Stimulated activated CD8-positive, alpha-beta memory T cell treated with anti-CD3 and anti-CD28 coated beads, Interleukin-12 subunit alpha, Interleukin-12 subunit beta, amount 100 ng/mL, for 24 hours (primary cell): Measurements from ENCODE around the gene GNAT2.

Source experiments
- DNase-seq: peaks from one replicate; pipeline ENCODE4 v3.0.0-alpha.2; 2020; ENCODE audit errors: extremely low read depth

Gene GNAT2

DNA sequence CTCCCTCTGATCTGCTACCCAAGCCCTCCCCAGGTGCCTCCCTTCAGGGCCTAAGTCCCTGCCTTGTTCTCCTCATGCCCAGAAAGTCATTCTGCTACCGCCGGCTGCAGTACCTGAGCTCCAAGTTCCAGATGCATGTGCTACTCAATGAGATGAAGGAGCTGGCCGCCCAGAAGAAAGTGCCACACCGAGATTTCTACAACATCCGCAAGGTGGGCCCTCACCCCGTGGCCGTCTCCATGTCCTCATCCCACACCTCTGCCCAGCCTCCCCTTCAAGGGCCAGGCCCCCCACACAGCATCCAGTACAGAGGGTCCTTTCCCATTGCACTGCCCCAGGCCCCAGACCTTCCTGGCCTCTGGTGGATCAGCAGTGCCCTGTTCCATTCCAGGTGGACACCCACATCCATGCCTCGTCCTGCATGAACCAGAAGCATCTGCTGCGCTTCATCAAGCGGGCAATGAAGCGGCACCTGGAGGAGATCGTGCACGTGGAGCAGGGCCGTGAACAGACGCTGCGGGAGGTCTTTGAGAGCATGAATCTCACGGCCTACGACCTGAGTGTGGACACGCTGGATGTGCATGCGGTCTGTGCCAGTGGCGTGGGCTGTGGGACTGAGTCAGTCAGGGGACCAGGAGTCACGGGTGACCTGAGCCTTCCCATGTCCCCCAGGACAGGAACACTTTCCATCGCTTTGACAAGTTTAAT, 8.4 kb upstream of the GNAT2 start:
- no peak for DNase-seq

DNA sequence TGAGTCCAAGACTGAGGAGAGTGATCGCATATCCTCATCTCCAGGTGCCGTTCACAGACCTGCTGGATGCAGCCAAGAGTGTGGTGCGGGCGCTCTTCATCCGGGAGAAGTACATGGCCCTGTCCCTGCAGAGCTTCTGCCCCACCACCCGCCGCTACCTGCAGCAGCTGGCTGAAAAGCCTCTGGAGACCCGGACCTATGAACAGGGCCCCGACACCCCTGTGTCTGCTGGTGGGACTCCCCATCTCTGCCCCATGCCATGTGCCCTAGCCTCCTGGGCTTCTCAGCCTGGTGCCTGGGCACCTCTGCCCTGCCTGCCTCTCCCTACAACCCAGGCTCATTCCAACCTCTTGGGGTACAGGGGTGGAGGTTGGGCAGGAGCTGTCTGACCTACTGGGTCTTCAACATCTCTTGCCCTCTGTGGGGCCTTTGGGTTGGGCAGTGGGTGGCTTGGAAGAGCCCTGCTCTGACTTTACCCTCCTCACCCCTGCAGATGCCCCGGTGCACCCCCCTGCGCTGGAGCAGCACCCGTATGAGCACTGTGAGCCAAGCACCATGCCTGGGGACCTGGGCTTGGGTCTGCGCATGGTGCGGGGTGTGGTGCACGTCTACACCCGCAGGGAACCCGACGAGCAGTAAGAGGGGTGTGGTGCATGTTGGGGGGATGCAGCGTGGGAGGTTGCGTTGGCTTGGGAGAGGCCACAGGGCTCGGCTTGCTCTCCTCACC, 7.4 kb upstream of the GNAT2 start:
- no peak for DNase-seq

DNA sequence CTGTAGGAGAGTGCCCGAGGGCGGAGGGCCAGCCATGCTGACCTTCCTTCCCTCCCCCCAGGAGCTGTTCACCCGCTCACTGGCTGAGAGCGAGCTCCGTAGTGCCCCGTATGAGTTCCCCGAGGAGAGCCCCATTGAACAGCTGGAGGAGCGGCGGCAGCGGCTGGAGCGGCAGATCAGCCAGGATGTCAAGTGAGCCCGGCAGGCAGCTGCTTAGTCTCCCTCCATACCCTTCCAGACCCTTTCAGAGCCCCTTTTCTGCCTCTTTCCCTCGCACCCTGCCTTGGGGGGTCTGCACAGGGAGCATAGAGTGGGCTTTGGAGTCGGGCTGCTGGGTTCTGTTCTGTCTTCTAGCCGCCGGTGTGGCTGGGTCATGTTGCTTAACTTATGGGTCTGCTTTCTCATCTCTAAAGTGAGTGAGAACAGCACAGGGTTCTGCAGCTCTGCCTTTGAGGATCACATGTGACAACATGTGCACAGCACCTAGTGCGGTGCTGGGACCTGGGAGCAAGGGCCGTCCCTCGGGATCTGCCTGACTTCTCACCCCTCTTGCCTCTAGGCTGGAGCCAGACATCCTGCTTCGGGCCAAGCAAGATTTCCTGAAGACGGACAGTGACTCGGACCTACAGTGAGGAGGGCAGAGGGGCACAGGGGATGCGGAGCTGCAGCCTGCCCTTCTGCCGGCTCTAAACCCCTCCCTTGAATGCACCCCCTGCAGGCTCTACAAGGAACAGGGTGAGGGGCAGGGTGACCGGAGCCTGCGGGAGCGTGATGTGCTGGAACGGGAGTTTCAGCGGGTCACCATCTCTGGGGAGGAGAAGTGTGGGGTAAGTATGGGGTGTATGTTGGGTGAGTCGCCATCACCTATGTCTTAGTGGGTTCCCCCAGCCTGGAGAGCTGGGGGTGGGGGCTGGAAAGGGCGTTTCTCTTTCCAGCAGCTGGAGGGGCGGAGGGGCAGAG, 6.5 kb upstream of the GNAT2 start:
- DNase-seq, result no peak

DNA sequence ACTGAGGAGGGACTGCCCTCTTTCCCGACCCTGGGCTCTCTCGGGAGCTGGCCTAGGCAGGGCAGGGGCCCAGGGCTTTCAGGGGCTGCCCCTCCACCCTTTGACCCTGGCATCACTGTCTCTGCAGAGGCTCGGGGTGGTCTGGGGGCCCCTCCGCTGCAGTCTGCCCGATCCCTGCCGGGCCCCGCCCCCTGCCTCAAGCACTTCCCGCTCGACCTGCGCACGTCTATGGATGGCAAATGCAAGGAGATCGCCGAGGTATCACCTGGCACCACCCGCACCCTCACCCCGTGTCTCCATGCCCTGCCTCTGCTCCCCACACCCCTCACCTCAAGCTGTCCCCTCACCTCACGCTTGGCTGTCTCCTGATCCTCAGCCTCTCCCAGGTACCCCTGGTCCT, 5.8 kb upstream of the GNAT2 start:
- no peak for DNase-seq

DNA sequence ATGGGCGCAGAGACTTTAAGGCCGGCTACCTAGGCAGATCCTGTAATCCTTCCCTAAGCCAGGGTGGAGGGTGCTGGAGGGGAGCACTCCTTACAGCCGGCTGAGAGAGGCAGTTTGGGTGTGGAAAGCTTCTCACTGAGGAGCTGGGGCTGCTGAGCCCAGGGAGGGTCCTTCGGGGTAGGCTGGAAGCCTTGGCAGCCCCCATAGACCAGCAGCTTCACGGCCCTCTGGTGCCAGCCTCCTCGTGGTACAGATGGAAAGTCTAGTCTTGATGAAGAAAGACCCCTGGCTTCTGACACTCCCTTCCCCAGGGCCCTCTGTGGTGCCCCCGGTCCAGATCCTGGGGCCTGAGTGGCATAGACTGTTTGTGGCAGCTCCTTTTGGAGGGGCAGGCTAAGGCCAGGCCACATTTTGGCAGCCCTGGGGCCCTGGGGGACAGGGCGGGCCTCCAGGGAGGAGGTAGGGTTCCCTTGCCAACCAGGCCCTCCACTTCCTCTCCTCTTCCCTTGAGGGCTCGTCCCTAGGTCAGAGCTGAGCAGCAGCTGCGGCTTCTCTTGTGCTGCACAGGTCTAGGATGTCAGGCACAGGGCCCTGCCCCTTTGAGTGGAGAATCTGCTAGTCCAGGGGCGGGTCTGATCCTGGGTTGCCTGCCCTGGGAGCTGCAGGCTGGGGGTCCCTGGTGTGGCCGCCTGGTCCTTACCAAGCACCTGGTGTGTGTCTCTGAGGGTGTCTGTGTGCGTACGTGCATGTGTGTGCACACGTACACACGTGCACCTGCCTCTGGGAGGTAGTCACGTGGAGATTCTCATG, 5.0 kb upstream of the GNAT2 start:
- no peak for DNase-seq

DNA sequence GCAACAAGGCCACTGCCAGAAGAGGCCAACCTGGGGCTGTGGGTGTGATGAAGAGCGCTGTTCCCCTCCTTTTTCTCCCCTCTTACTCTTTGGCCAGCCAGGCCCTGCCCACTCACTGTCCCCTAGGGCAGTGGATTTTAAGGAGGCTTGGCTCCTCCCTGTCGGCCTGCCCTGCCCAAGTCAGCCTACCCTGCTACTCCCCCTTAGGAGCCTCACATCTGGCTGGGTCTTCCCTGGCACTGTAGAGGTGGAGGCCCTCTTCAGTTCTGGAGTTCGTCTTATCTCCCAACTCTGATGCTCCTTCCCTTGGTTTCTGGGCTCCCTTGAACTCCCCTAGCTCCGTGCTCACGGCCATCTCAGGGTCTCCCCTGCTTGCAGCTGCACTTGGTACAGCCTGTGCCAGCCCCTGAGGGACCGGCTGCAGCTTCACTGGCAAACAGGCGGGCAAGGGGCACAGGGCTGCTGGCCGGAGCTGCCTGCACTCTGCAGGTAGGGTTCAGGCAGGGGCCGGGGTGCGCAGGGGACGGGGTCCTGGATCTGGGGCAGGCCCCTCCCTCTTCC, 4.3 kb upstream of the GNAT2 start:
- DNase-seq, result no peak

DNA sequence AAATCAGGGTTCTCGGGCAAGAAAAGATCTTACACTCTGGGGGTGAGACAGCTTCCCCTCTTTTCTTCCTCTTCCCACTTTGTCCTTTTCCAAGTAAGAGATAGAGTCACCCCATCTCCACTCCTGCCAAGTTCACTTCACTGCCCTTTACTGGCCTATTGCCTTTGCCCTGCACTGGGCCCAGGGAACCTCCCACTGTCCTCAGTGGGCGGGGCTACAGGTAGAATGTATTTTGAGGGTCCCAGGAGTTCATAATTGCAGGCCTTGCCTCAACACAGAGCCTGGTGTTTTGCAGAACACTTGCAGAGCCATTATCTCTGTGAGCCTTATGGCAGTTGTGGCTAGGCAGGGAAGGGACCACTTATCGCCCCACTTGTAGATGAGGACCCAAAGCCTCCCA, 3.5 kb upstream of the GNAT2 start:
- DNase-seq, result no peak

DNA sequence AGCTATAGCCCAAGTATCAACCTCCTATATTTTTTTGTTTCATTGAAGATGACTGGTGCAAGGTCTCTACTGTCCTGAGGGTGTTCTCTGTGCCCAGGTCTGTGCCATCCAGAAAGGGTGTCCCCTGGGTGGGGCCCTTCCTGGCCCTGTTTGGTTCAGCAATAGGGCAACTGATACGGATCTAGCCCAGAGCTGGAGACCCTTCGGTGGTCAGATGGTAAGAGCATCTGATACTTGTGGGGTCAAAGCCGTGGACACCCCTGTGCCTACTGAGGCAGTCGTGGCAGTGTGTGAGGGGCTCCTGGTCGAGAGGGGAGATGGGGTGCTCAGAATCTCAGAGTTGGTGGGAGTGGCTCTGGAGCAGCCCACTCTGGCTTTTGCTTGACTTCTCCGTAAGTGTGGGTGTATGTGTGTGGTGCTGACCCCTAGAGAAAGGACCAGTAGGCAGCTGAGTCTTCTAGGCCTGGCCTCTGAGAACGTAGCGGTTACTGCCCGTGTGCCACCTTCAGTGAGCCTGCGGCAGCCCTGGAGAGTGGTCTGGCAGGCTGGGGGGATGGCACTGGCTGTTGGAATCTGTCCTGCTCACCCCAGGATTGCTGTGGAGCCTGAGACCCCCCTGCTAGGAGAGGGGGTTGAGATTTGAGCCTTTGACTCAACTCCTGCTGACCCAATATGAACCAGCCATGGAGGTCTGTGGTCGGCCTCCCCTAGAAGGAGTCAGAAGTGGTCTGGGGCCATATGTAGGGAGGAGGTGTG, 2.9 kb upstream of the GNAT2 start:
- DNase-seq, result no peak

DNA sequence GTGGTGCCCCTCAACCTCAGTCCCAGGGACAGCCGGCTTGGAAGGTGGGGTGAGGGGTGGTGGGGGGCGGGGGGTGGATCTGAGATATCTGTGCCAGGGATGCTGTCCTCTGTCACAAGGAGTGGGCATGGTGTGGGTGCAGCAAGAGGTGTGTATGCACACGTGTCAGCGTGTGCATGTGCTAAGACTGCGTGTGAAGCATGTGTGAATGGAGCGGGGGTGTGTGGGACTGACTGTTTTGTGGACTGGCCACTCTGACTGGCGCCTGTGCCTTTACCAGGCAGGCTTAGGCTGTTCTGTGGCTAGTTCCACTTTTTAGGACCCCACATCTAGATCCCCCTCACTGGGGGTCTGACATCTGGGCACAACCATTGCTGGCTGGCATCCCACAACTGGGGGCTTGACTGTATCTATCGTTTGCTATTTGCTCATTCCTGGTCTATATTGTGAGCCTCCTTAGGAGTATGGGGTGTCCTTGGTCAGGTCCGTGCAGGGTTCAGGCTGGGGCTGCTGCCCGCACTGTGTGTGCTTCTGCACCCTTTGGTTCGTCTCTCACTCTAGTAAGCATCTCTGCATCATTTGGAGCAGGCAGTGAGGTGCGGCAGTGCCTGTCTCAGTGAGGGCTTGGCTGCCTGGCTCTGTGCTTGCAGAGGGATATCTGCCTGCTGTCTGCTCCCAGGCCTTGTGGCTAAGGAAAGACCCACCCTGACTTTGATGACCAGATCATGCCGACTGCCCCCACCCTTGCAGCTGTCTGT, 2.1 kb upstream of the GNAT2 start:
- DNase-seq, result no peak

DNA sequence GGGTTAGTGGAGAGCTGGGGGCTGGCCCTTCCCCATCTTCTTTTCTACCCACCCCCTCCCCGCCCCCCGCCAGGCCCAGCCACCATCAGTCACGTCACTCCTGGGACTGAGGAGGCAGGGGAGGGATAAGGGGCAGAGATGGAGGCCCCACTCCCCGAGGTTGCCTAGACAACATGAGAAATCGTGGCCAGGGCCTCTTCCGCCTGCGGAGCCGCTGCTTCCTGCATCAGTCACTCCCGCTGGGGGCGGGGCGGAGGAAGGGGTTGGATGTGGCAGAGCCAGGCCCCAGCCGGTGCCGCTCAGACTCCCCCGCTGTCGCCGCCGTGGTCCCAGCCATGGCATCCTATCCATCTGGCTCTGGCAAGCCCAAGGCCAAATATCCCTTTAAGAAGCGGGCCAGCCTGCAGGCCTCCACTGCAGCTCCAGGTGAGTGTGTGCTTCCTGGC, 1.4 kb upstream of the GNAT2 start:
- peak; percentile 97 for DNase-seq

DNA sequence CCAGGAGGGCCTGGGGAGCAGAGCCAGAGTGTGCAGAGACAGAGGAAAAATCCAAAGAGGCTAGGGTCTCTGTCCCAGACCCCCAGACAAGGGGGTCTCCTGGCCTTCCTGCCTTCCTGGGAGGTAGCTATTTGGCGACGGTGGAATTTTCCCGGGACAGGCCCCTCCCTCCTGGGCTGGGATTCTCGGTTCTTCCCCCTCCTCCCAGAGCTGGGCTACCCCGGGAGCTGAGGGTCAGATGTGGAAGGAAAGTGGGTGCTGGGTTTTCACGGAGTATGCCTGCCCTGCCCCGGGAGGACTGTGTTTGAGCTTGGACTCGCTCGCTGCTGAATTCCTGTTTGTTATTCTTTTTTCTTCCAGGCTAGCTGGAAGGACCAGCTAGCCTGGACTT, 980 bp upstream of the GNAT2 start:
- DNase-seq, result no peak

DNA sequence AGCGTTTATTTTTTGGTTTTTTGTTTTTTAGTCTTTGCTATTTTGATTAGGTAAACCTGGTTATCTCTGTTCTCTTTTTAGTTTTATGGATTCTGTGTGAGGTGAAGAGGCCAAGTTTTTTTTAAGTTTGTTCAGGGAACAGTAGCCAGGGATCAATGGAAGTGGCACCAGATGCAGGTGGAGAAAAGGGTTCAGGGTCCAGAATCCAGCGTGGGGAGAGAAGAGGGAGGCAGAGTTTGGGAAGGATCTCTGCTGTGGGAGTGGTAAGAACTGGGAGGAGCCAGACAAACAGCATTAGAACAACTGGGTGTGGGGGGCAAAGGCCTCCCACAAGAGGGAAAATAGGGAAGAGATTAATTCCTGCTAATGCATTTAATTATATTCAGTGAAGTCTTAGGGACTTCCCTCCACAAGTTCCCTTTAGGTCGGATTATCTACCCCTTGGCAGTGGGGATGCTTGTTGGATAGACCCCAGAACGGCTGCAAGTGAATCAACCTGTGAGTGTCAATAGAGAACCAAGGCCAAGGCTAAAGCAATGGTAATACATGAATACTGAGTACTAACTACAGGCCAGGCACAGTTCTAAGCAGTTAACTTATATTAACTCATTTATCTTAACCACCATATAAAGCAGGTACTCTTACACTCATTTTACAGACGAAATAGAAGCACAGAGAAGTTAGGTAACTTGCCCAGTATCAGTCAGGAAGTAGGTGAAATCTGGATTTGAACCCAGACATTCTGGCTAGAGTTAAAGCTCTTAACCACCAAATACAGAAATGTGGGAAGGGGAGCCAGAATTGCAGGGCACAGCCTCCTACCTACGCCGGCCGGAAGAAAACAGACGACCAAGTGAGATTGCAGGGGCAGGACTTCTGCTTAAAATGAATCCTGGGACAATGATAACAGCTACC, 498 bp downstream of the GNAT2 start:
- DNase-seq, result no peak

DNA sequence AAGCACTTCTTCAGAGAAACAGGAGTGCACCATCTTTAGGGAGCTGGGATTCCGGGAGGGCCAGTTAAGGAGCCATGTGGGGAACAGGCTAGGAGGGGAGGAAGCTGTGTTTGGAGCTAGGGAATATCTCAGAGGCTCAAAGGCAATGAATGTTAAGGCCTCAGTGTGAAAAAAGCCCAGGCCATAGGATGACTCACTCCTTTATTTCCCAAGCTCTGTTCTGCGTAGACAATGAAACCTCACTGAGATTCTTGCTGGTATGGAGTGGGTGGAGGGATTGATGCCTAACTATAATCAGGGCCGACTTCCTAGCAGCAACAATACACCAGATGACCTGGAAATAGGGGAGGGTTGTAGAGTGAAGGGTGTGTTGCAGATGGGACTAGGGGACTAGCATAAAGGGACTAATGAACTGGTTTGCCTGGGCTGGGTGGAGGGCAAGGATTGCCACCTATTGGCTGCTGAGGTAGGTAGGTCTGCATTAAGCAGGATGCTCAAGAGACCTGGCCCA, 2.1 kb downstream of the GNAT2 start:
- no peak for DNase-seq

DNA sequence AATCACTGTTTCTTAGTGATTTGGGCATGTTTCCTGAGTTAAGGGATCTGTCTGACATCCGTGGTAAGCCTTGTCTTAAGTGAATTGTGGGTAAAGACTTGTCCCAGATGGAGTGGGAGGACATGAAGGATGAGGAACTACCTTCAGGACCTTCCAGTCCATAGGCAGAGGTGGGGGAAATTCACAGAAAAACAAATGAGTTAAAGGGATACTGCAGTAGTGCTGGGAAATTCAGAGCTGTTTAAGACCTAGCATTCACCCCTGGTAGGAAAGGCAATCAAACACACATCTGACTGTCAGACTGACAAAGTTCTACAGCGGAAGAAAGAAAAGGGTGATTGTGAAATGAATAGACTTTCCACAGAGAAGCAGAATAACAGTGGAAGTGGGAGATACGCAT, 3.0 kb downstream of the GNAT2 start:
- no peak for DNase-seq

DNA sequence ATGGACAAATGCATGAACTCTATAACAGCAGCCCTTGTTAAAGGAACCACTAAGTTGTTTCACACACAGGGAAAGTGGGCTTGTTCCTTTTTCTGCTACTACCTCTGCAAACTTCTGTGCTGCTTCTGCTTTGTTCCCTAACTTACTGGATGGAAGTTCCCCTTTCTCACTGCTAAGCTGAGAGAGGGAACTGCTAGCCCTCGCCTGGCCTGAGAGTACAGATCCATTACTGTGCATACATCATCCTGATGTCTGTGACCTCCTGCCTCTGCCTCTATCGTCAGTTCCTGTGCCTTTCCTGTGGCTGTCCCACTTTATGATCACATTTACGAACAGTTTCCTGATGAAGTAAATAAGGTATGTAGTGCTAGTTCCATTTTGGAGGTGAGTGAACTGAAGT, 3.5 kb downstream of the GNAT2 start:
- DNase-seq, result no peak

DNA sequence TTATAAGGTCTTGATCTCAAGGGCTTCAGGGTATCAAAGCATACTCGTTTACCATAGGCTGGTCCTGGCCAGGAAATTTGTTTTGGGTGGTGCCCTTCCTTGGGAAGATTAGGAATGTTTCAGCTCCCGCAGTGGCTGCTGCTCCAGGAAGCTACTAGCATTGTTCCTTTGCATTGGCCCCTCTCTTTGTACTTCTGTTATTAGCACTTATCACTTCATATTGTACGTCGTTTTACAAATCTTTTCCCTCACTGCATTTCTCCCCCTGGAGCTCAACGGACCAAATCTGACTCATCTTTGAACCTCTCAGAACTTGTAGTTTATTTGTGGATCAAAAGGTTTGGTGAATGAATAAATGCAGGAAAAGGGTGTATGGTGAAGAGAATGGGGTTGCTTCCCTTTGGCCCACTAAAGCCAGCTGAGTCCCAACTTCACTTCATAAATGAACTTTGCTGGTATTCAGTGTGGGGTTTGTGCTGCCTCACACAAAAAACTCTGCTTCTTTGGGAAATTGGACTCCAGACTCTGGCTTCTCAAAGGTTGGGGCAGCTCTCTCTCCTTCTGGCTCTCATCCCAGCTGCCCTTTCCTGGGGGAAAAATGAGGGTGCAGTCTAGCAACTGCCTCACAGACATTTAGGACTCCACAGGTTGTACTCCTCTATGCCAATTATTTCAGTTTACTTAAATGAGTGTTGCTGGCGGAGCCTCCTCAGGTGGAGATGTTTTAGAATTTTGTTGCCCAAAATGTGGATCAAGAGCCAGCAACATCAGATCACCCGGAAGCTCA, 5.9 kb downstream of the GNAT2 start:
- DNase-seq, result no peak

DNA sequence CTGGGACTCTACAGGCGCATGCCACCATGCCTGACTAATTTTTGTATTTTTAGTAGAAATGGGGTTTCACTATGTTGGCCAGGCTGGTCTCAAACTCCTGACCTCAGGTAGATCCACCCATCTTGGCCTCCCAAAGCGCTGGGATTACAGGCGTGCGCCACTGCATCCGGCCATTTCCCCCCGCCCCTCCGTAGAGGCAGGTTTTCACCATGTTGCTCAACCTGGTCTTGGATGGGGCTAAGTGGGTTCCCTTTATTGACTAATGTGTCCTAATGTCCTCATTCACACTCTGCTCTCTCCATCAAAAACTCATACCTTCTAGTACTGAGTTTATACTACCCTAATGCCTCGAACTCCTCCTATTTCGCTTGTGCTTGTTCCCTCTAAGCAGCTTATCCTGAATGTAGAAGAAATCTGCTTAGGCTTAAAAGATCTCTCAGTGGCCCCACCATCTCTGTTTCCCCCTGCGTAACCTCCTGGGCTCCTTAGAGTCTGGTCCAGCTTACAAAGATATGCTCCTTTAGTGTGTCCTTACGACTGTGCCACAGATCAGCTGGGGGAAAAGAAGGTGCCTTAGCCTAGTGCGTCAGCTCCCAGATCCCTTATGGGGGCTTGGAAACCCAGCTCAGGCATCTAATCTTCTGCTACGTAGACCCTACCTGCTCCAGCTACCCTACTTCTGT, 8.0 kb downstream of the GNAT2 start:
- no peak for DNase-seq
